Rectal smooth muscle tissue (tissue), 1 donor: ENCODE data around the gene DHX35.

Experiments used
- H3K27ac ChIP-seq: one replicate; pipeline ENCODE4 v1.7.0; 2013; ENCODE audit warnings: low read depth, low read length, inconsistent platforms
- H3K27me3 ChIP-seq: one replicate; pipeline ENCODE4 v1.7.0; 2013; ENCODE audit warnings: low read length; ENCODE audit not compliant: control insufficient read depth, insufficient read depth
- H3K36me3 ChIP-seq: one replicate; pipeline ENCODE4 v1.7.0; 2013; ENCODE audit warnings: low read length; ENCODE audit not compliant: control insufficient read depth, insufficient read depth
- H3K4me1 ChIP-seq: one replicate; pipeline ENCODE4 v1.7.0; 2013; ENCODE audit warnings: low read length; ENCODE audit not compliant: control insufficient read depth, insufficient read depth
- H3K4me3 ChIP-seq: one replicate; pipeline ENCODE4 v1.7.0; 2013; ENCODE audit warnings: low read length
- H3K9ac ChIP-seq: one replicate; pipeline ENCODE4 v1.7.0; 2013; ENCODE audit warnings: low read length

Gene DHX35

GRCh38 chr20:38962044-38962927 lies at the start of gene DHX35:
TSS of gene DHX35 (plus strand) at chr20:38962344. CDS start at chr20:38962368, 24 bp downstream.
- peak within 1 kb of the TSS; percentile 43 for H3K9ac ChIP-seq
- peak within 1 kb of the TSS; percentile 85 for H3K4me3 ChIP-seq
- peaks cover 6% of the 10 kb centered on the region for H3K4me1 ChIP-seq
- no peaks in the 10 kb centered on the region for H3K36me3 ChIP-seq
- H3K27me3 ChIP-seq = no peaks in the 10 kb centered on the region
- peak within 1 kb of the TSS; percentile 89 for H3K27ac ChIP-seq

GRCh38 chr20:38915355-38915754 lies 46.8 kb upstream of the DHX35 start:
- no peaks in the 10 kb centered on the region for H3K4me1 ChIP-seq
- H3K27ac ChIP-seq = no peak overlapping the region
- H3K4me3 ChIP-seq = no peak overlapping the region
- H3K9ac ChIP-seq = no peak overlapping the region
- H3K36me3 ChIP-seq = peaks cover 2% of the 10 kb centered on the region
- H3K27me3 ChIP-seq = no peaks in the 10 kb centered on the region

GRCh38 chr20:38917657-38918056 lies 44.5 kb upstream of the DHX35 start:
- Histone ChIP-seq H3K4me3 (no peak overlapping the region), H3K36me3 (peaks cover 2% of the 10 kb centered on the region), H3K27ac (no peak overlapping the region), H3K9ac (no peak overlapping the region), H3K4me1 (no peaks in the 10 kb centered on the region), H3K27me3 (no peaks in the 10 kb centered on the region)

GRCh38 chr20:38918172-38918571 lies 44.0 kb upstream of the DHX35 start:
- Histone ChIP-seq H3K27ac (no peak overlapping the region), H3K36me3 (peaks cover 2% of the 10 kb centered on the region), H3K27me3 (no peaks in the 10 kb centered on the region), H3K9ac (no peak overlapping the region), H3K4me1 (no peaks in the 10 kb centered on the region), H3K4me3 (no peak overlapping the region)

GRCh38 chr20:38919683-38920082 lies 42.5 kb upstream of the DHX35 start:
- Histone ChIP-seq H3K9ac (no peak overlapping the region), H3K27ac (no peak overlapping the region), H3K4me1 (no peaks in the 10 kb centered on the region), H3K4me3 (no peak overlapping the region), H3K36me3 (peaks cover 2% of the 10 kb centered on the region), H3K27me3 (no peaks in the 10 kb centered on the region)

GRCh38 chr20:38920411-38920810 lies 41.7 kb upstream of the DHX35 start:
- Histone ChIP-seq H3K9ac (no peak overlapping the region), H3K27me3 (no peaks in the 10 kb centered on the region), H3K27ac (no peak overlapping the region), H3K36me3 (peaks cover 2% of the 10 kb centered on the region), H3K4me3 (no peak overlapping the region), H3K4me1 (no peaks in the 10 kb centered on the region)

GRCh38 chr20:38920851-38921250 lies 41.3 kb upstream of the DHX35 start:
- H3K27me3 ChIP-seq = no peaks in the 10 kb centered on the region
- H3K27ac ChIP-seq = no peak overlapping the region
- no peaks in the 10 kb centered on the region for H3K4me1 ChIP-seq
- H3K9ac ChIP-seq = no peak overlapping the region
- H3K36me3 ChIP-seq = peaks cover 2% of the 10 kb centered on the region
- no peak overlapping the region for H3K4me3 ChIP-seq

GRCh38 chr20:38924718-38925117 lies 37.4 kb upstream of the DHX35 start:
- Histone ChIP-seq H3K27me3 (no peaks in the 10 kb centered on the region), H3K36me3 (no peaks in the 10 kb centered on the region), H3K9ac (no peak overlapping the region), H3K4me3 (no peak overlapping the region), H3K4me1 (peaks cover 5% of the 10 kb centered on the region), H3K27ac (no peak overlapping the region)

- H3K9ac ChIP-seq = no peak within 1 kb of the TSS
- peak within 1 kb of the TSS; percentile 92 for H3K4me3 ChIP-seq
- peak within 1 kb of the TSS; percentile 37 for H3K27ac ChIP-seq
- no peaks in the 10 kb centered on the region for H3K27me3 ChIP-seq
- no peaks in the 10 kb centered on the region for H3K36me3 ChIP-seq
- H3K4me1 ChIP-seq = peaks cover 5% of the 10 kb centered on the region
Measured at GRCh38 chr20:38926142-38926933, 35.8 kb upstream of the DHX35 start, which contains the start of gene FAM83D. TSS of gene FAM83D (plus strand) at chr20:38926417. CDS start at chr20:38926443, 26 bp downstream.

GRCh38 chr20:38926934-38927616 lies 35.1 kb upstream of the DHX35 start:
- no peaks in the 10 kb centered on the region for H3K27me3 ChIP-seq
- peak overlapping the region; percentile 37 for H3K27ac ChIP-seq
- peak overlapping the region; percentile 92 for H3K4me3 ChIP-seq
- no peak overlapping the region for H3K9ac ChIP-seq
- H3K4me1 ChIP-seq = peaks cover 5% of the 10 kb centered on the region
- H3K36me3 ChIP-seq = no peaks in the 10 kb centered on the region

GRCh38 chr20:38927902-38928578 lies 34.1 kb upstream of the DHX35 start:
- no peak overlapping the region for H3K9ac ChIP-seq
- H3K4me3 ChIP-seq = peak overlapping the region; percentile 35
- H3K4me1 ChIP-seq = peaks cover 5% of the 10 kb centered on the region
- no peaks in the 10 kb centered on the region for H3K36me3 ChIP-seq
- no peaks in the 10 kb centered on the region for H3K27me3 ChIP-seq
- no peak overlapping the region for H3K27ac ChIP-seq

GRCh38 chr20:38930242-38930569 lies 31.9 kb upstream of the DHX35 start:
- Histone ChIP-seq H3K27ac (no peak overlapping the region), H3K27me3 (no peaks in the 10 kb centered on the region), H3K36me3 (no peaks in the 10 kb centered on the region), H3K4me1 (peaks cover 5% of the 10 kb centered on the region), H3K9ac (no peak overlapping the region), H3K4me3 (no peak overlapping the region)
